ENCODE data around the gene SLIT3. TPM values are rescaled to one million over a fixed set of nuclear protein-coding genes. Genes with fewer than 3 reads are reported as not detected.
A peak's percentile ranks its signal among the peaks of the same experiment; 100 is the strongest.

SLIT3 gene
- total and polyA plus RNA-seq, 8 donors = 1.2 to 24.5 (median 8.6) TPM

DNA sequence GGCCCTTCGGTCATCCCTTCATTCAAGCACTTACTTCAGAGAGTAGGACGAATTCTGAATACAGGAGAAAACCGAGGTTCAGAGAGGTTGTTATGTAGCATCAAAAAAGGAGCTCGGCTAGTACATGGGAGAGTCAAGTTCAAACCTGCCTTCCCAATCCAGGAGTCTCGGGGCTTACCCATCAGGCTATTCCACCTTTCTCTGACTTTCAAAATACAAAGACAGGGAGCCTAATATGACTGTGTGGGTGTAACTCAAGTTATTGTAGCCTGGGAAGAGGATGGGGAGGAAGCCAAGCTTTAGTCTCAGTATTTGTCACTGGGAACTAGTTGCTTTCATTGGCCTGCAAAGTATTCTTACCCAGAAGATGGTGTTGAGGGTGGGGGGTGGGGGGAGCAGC is 447.0 kb downstream of the SLIT3 start:
- 70 to 92% (median 90%) methylated on average over 5 of the region's 5 CpGs for WGBS, 5 donors
- H3K27me3 ChIP-seq = no peaks in the 10 kb centered on the region
- no peak for DNase-seq
- no peak for TF ChIP-seq POLR2A (IDR thresholded peaks at IDR 0.05)
- TF ChIP-seq, protein P1, sequence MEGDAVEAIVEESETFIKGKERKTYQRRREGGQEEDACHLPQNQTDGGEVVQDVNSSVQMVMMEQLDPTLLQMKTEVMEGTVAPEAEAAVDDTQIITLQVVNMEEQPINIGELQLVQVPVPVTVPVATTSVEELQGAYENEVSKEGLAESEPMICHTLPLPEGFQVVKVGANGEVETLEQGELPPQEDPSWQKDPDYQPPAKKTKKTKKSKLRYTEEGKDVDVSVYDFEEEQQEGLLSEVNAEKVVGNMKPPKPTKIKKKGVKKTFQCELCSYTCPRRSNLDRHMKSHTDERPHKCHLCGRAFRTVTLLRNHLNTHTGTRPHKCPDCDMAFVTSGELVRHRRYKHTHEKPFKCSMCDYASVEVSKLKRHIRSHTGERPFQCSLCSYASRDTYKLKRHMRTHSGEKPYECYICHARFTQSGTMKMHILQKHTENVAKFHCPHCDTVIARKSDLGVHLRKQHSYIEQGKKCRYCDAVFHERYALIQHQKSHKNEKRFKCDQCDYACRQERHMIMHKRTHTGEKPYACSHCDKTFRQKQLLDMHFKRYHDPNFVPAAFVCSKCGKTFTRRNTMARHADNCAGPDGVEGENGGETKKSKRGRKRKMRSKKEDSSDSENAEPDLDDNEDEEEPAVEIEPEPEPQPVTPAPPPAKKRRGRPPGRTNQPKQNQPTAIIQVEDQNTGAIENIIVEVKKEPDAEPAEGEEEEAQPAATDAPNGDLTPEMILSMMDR (IDR thresholded peaks at IDR 0.05) = no peak
- TF ChIP-seq EP300 (IDR thresholded peaks at IDR 0.05) = no peak
- no peak for TF ChIP-seq POLR2AphosphoS5 (IDR thresholded peaks at IDR 0.05)
- no peaks in the 10 kb centered on the region for H3K36me3 ChIP-seq
- H3K4me3 ChIP-seq = no peak overlapping the region
- intact Hi-C loops (cut with DNase I; ENCODE audit: low total_unique reads) = no loop called here
- H3K4me1 ChIP-seq = no peaks in the 10 kb centered on the region
- H3K27ac ChIP-seq = no peak overlapping the region
- H3K9me3 ChIP-seq = no peaks in the 10 kb centered on the region

DNA sequence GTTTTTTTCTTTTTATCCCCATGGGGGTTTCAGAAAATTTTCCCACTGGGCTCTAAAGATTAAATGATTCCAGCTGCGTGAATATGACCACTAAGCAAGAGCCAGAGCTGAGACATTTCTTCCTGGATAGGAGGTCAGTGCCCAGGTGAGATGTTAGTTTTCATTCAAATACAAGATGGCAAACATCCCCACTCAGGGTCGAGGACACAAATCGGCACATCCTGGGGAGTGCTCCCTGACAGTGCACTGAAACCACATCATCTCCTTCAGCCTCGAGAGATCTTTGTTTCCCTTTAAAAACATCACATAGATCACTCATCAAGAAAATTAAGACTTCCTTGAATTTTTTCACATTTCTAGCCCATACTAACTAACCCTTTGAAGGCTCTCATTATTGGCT is 448.6 kb downstream of the SLIT3 start:
- Histone ChIP-seq H3K36me3 (no peaks in the 10 kb centered on the region), H3K27me3 (no peaks in the 10 kb centered on the region), H3K4me3 (no peak overlapping the region), H3K27ac (no peak overlapping the region), H3K4me1 (no peaks in the 10 kb centered on the region), H3K9me3 (no peaks in the 10 kb centered on the region)
- 21 to 50% (median 46%) methylated on average over 4 of the region's 4 CpGs for WGBS, 5 donors
- no peak for DNase-seq
- TF ChIP-seq POLR2A (IDR thresholded peaks at IDR 0.05) (no peak), EP300 (IDR thresholded peaks at IDR 0.05) (no peak), POLR2AphosphoS5 (IDR thresholded peaks at IDR 0.05) (no peak)
- TF ChIP-seq, protein P1 (IDR thresholded peaks at IDR 0.05) = no peak
- intact Hi-C loops (cut with DNase I; ENCODE audit: low total_unique reads) = no loop called here

DNA sequence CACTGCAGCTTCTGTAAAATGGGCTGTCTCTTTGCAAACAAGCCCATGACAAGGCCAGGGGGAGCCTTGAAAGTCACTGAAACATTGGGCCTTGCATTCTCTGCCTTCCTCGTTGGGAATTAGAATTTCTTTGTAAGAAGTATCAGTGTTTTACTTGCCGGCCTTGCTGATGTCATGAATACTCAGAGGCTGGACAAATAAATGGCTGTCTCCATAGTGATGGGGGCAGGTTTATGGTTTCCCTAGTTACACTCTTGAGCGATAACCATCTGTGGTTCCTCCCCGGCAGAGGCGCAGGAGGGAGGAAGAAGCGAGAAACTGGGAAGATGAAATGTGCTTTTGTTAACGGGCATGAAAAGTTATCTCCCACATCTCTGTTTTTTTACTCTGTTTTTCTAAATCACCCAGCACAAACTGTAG is 449.0 kb downstream of the SLIT3 start:
- H3K4me3 ChIP-seq = no peak overlapping the region
- TF ChIP-seq EP300 (IDR thresholded peaks at IDR 0.05) (no peak), POLR2AphosphoS5 (IDR thresholded peaks at IDR 0.05) (no peak), POLR2A (IDR thresholded peaks at IDR 0.05) (no peak)
- TF ChIP-seq, protein P1 (IDR thresholded peaks at IDR 0.05) = no peak
- 24 to 33% (median 26%) methylated on average over 7 of the region's 7 CpGs for whole genome bisulfite sequencing, 5 donors
- H3K4me1 ChIP-seq = no peaks in the 10 kb centered on the region
- H3K27me3 ChIP-seq = no peaks in the 10 kb centered on the region
- no peaks in the 10 kb centered on the region for H3K9me3 ChIP-seq
- intact Hi-C loops (cut with DNase I; ENCODE audit: low total_unique reads) = no loop called here
- DNase-seq = peak in 1 of 2 donors; percentile 84
- H3K36me3 ChIP-seq = no peaks in the 10 kb centered on the region
- H3K27ac ChIP-seq = no peak overlapping the region

DNA sequence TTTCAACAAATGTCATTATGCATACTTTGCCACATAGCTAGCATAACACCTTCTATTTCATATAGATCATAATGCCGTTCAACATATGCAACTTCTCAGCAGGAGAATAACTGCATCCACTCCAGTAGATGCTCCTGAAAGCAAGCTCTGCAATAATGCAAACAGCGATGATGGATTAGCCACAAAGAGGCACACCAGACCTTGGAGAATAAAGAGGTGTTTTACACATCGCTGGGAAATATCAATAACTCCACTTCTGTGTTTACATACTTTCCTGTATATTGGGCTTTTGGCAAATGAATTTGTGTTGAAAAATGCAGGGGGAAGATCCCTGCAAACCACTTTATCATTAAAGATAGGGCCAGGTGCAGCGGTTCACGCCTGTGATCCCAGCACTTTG is 450.3 kb downstream of the SLIT3 start:
- H3K4me1 ChIP-seq = no peaks in the 10 kb centered on the region
- peaks cover 0 to 6% (median 0%) of the 10 kb centered on the region in 3 donors for H3K27me3 ChIP-seq
- intact Hi-C loops (cut with DNase I; ENCODE audit: low total_unique reads) = no loop called here
- no peaks in the 10 kb centered on the region for H3K9me3 ChIP-seq
- H3K36me3 ChIP-seq = no peaks in the 10 kb centered on the region
- WGBS, 5 donors = 58 to 68% (median 63%) methylated on average over 5 of the region's 5 CpGs
- H3K27ac ChIP-seq = no peak overlapping the region
- TF ChIP-seq EP300 (IDR thresholded peaks at IDR 0.05) = no peak
- peak in 1 of 2 donors; percentile 51 for DNase-seq
- no peak overlapping the region for H3K4me3 ChIP-seq

DNA sequence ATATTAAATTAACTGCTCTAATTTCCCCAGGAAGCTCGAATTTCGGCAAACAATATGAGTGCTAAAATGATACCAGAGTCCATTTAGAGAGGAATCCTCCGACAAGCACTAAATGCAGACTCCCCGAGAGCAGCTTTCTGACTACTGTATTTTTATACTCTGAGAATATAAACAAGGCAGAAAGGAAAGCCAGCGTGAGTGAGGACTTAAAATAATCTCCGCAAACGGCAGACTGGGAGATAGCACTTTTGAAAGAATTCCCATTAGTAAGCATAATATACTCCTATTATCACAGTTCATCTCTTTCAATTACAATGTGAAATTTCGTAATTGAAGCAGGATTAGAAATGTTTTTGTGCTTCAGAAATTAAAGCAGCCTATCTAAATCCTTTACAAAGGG is 452.4 kb downstream of the SLIT3 start:
- H3K27me3 ChIP-seq = peaks cover 0 to 25% (median 0%) of the 10 kb centered on the region in 3 donors

More for the DNA sequence above, 452.4 kb downstream of the SLIT3 start:
- WGBS, 5 donors = 56 to 72% (median 63%) methylated on average over 8 of the region's 8 CpGs
- H3K4me3 ChIP-seq = no peak overlapping the region
- intact Hi-C loops (cut with DNase I; ENCODE audit: low total_unique reads) = no loop called here
- no peaks in the 10 kb centered on the region for H3K9me3 ChIP-seq
- no peaks in the 10 kb centered on the region for H3K36me3 ChIP-seq
- no peak for DNase-seq
- no peaks in the 10 kb centered on the region for H3K4me1 ChIP-seq
- TF ChIP-seq, protein P1 (IDR thresholded peaks at IDR 0.05) = no peak
- TF ChIP-seq POLR2AphosphoS5 (IDR thresholded peaks at IDR 0.05) (no peak), EP300 (IDR thresholded peaks at IDR 0.05) (no peak), POLR2A (IDR thresholded peaks at IDR 0.05) (no peak)
- H3K27ac ChIP-seq = no peak overlapping the region

Data from stomach (tissue), 9 donors.